ENCODE data around the gene AKTIP. TPM values are rescaled to one million over a fixed set of nuclear protein-coding genes. Genes with fewer than 3 reads are reported as not detected.

AKTIP gene
- total RNA-seq, 1 donor from 2014 or later: 24.0 TPM

DNA sequence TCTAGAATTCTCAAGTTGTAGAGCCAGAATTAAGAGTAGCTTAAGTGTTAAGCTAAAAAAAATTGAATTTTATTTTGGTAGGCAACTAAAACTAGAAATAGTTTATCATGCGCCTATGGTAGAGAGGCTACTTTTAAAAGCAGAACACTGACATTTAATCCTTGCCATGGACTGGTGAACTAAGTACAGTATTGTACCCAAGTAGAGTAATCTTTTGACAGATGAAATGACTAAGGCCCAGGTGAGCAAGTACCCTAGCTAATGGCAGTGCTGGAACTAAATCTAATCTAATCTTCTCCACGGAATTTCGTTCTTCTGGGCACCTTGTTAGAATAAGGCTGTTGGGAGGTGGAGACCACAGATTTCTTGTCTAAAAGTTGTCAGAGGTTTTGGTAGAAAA, 56.9 kb downstream of the AKTIP start:
- Histone ChIP-seq H3K9ac (no peak overlapping the region), H3K36me3 (no peaks in the 10 kb centered on the region), H3K4me2 (no peak overlapping the region), H3K27ac (no peak overlapping the region), H3K4me1 (no peaks in the 10 kb centered on the region), H3K27me3 (no peaks in the 10 kb centered on the region), H3K9me3 (ENCODE audit: low read depth) (no peaks in the 10 kb centered on the region), H2AFZ (replicated peaks) (no peak overlapping the region), H4K20me1 (ENCODE audit: low read depth) (no peaks in the 10 kb centered on the region), H3F3A (ENCODE audit: low read depth) (no peaks in the 10 kb centered on the region), H3K4me3 (no peak overlapping the region), H3K79me2 (ENCODE audit: low read depth) (peaks cover 2% of the 10 kb centered on the region)
- Mint-ChIP-seq H3K4me1 (no peaks in the 10 kb centered on the region), H3K9me3 (no peaks in the 10 kb centered on the region), H3K27ac (no peak overlapping the region), H3K4me3 (no peak overlapping the region), H3K36me3 (peaks cover 12% of the 10 kb centered on the region), H3K27me3 (ENCODE audit: insufficient read depth, low read depth) (no peaks in the 10 kb centered on the region)
- TF ChIP-seq, protein P1, sequence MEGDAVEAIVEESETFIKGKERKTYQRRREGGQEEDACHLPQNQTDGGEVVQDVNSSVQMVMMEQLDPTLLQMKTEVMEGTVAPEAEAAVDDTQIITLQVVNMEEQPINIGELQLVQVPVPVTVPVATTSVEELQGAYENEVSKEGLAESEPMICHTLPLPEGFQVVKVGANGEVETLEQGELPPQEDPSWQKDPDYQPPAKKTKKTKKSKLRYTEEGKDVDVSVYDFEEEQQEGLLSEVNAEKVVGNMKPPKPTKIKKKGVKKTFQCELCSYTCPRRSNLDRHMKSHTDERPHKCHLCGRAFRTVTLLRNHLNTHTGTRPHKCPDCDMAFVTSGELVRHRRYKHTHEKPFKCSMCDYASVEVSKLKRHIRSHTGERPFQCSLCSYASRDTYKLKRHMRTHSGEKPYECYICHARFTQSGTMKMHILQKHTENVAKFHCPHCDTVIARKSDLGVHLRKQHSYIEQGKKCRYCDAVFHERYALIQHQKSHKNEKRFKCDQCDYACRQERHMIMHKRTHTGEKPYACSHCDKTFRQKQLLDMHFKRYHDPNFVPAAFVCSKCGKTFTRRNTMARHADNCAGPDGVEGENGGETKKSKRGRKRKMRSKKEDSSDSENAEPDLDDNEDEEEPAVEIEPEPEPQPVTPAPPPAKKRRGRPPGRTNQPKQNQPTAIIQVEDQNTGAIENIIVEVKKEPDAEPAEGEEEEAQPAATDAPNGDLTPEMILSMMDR (IDR thresholded peaks at IDR 0.05): no peak
- TF ChIP-seq EZH2 (IDR thresholded peaks at IDR 0.05): no peak
- no peak for TF ChIP-seq EZH2phosphoT487 (IDR thresholded peaks at IDR 0.05)
- DNase-seq (ENCODE audit: low spot score): no peak

DNA sequence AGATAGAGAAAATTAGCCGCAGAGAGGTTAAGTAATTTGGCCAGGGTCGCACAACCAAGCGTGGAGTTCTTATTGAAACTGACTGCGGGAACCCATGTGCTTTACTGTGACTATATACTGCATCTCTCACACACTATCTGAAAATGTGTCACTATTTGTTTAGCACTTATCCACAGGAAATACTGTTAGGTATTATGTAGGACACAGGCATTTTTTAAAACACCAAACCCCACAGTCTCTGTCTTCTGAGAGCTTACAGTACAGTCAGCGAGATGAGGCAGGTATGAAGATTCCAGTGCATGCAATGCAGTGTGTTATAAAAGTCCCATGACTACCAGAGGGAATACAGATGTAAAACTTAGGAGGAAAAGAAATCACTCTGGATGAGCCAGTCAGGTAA, 57.5 kb downstream of the AKTIP start:
- Mint-ChIP-seq H3K27ac (no peak overlapping the region), H3K4me1 (no peaks in the 10 kb centered on the region), H3K27me3 (ENCODE audit: insufficient read depth, low read depth) (no peaks in the 10 kb centered on the region), H3K4me3 (no peak overlapping the region), H3K9me3 (no peaks in the 10 kb centered on the region), H3K36me3 (peaks cover 12% of the 10 kb centered on the region)
- no peaks in the 10 kb centered on the region for H3K27me3 ChIP-seq
- H3K27ac ChIP-seq: no peak overlapping the region
- H3K4me2 ChIP-seq: no peak overlapping the region
- peaks cover 5% of the 10 kb centered on the region for H3K79me2 ChIP-seq (ENCODE audit: low read depth)
- no peak overlapping the region for H3K4me3 ChIP-seq
- H3K4me1 ChIP-seq: no peaks in the 10 kb centered on the region
- no peaks in the 10 kb centered on the region for H4K20me1 ChIP-seq (ENCODE audit: low read depth)
- H3K9ac ChIP-seq: no peak overlapping the region
- no peak overlapping the region for H2AFZ ChIP-seq (replicated peaks)
- H3K36me3 ChIP-seq: peaks cover under 1% of the 10 kb centered on the region
- TF ChIP-seq, protein P1 (IDR thresholded peaks at IDR 0.05): no peak
- TF ChIP-seq EZH2 (IDR thresholded peaks at IDR 0.05) (no peak), EZH2phosphoT487 (IDR thresholded peaks at IDR 0.05) (no peak)
- H3F3A ChIP-seq (ENCODE audit: low read depth): no peaks in the 10 kb centered on the region
- DNase-seq (ENCODE audit: low spot score): no peak
- H3K9me3 ChIP-seq (ENCODE audit: low read depth): no peaks in the 10 kb centered on the region

Small RNAs within 50 kb of the gene (small RNA-seq; reads per million reads assigned to genes)
- not detected for gene RNU6-1153P

Other genes starting within 250 kb of the AKTIP start
- gene RBL2, start 68.7 kb downstream of the AKTIP start, total RNA-seq (ENCODE audit: low replicate concordance): 44.9 and 58.1 TPM in 2 replicates
- 18.6 and 23.2 TPM in 2 replicates for gene RPGRIP1L, start 200.7 kb upstream of the AKTIP start, total RNA-seq (ENCODE audit: low replicate concordance)
- gene FTO, start 200.9 kb upstream of the AKTIP start, total RNA-seq (ENCODE audit: low replicate concordance): 110 TPM in 2 replicates

Data from neural progenitor cell (in vitro differentiated cells).